ENCODE data around the gene PER3.

DNA sequence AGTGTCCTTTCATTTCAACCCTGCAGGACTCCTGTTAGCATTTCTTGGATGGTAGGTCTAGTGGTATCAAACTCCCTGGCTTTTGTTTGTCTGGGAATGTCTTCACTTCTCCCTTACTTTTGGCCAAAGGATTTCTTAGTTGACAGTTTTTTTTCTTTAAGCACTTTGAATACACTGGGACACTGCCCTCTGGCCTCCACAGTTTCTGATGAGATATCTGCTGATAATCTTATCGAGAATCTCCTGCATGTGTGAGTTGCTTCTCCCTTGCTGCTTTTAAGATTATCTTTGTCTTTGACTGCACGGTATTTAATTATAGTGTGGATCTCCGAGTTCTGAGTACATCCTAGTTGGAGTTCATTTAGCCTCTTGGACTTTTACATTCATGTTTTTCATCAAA, 55.4 kb downstream of the PER3 start:
- TF ChIP-seq CTCF (IDR thresholded peaks at IDR 0.05; ENCODE audit: low read depth, low read length, poor library complexity, severe bottlenecking) = no peak
- no peak for TF ChIP-seq EZH2phosphoT487 (IDR thresholded peaks at IDR 0.05; ENCODE audit: borderline replicate concordance, low read length)

All from DOHH2 (cell line).